Measurements from ENCODE around the gene TVP23A.
"Not testable (repeated sequence)": the region's sequence is repeated elsewhere in the genome, so short reads cannot be mapped to it uniquely, and the experiment has no call there.

Gene TVP23A

GRCh38 chr16:10741844-10742243, 76.8 kb downstream of the TVP23A start:
- Histone ChIP-seq H3K4me3 (ENCODE audit: low read length in 2 of 2) (no peak overlapping the region), H3K27me3 (ENCODE audit: control insufficient read depth in 2 of 2, insufficient read depth in 2 of 2, low read length in 2 of 2) (no peaks in the 10 kb centered on the region), H3K9me3 (ENCODE audit: control insufficient read depth in 2 of 2, low read length in 2 of 2) (no peaks in the 10 kb centered on the region), H3K9ac (ENCODE audit: low read depth in 1 of 2, low read length in 2 of 2) (no peak overlapping the region), H3K36me3 (ENCODE audit: control insufficient read depth in 2 of 2, insufficient read depth in 2 of 2, low read length in 2 of 2) (no peaks in the 10 kb centered on the region), H3K27ac (ENCODE audit: low read depth in 2 of 2, low read length in 2 of 2) (no peak overlapping the region), H3K4me1 (ENCODE audit: control insufficient read depth in 2 of 2, insufficient read depth in 2 of 2, low read length in 2 of 2) (peaks cover 16 to 17% of the 10 kb centered on the region in 2 donors)

- not testable (repeated sequence) for H3K36me3 ChIP-seq (ENCODE audit: control insufficient read depth in 2 of 2, insufficient read depth in 2 of 2, low read length in 2 of 2); H3K27me3 ChIP-seq (ENCODE audit: control insufficient read depth in 2 of 2, insufficient read depth in 2 of 2, low read length in 2 of 2); H3K9ac ChIP-seq (ENCODE audit: low read depth in 1 of 2, low read length in 2 of 2); H3K4me3 ChIP-seq (ENCODE audit: low read length in 2 of 2); H3K27ac ChIP-seq (ENCODE audit: low read depth in 2 of 2, low read length in 2 of 2); H3K9me3 ChIP-seq (ENCODE audit: control insufficient read depth in 2 of 2, low read length in 2 of 2)
- peaks cover 16 to 17% of the 10 kb centered on the region in 2 donors for H3K4me1 ChIP-seq (ENCODE audit: control insufficient read depth in 2 of 2, insufficient read depth in 2 of 2, low read length in 2 of 2)
Observed at GRCh38 chr16:10741249-10741648, 77.3 kb downstream of the TVP23A start.

DNA sequence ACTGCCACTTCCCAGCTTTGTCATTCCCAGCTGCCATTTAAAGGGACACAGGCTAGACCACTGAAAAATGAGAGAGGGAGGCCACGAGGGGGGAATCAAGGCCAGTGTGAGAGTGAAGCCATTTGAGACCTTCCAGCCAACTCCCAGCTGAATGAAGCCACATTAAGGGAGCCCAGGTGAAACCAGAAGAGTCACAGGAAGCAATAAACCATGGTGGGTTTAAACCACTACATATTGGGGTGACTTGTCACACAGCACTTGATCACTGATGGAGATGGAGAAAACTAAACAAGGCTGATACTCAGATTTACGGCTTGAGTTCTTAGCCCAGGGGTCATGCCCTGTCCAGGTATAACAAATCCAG, 77.8 kb downstream of the TVP23A start:
- no peak overlapping the region for H3K4me3 ChIP-seq (ENCODE audit: low read length in 2 of 2)
- no peaks in the 10 kb centered on the region for H3K9me3 ChIP-seq (ENCODE audit: control insufficient read depth in 2 of 2, low read length in 2 of 2)
- no peaks in the 10 kb centered on the region for H3K36me3 ChIP-seq (ENCODE audit: control insufficient read depth in 2 of 2, insufficient read depth in 2 of 2, low read length in 2 of 2)
- peaks cover 16 to 17% of the 10 kb centered on the region in 2 donors for H3K4me1 ChIP-seq (ENCODE audit: control insufficient read depth in 2 of 2, insufficient read depth in 2 of 2, low read length in 2 of 2)
- H3K27me3 ChIP-seq (ENCODE audit: control insufficient read depth in 2 of 2, insufficient read depth in 2 of 2, low read length in 2 of 2), result no peaks in the 10 kb centered on the region
- H3K27ac ChIP-seq (ENCODE audit: low read depth in 2 of 2, low read length in 2 of 2), result no peak overlapping the region
- no peak overlapping the region for H3K9ac ChIP-seq (ENCODE audit: low read depth in 1 of 2, low read length in 2 of 2)

- no peaks in the 10 kb centered on the region for H3K9me3 ChIP-seq (ENCODE audit: control insufficient read depth in 2 of 2, low read length in 2 of 2)
- H3K27ac ChIP-seq (ENCODE audit: low read depth in 2 of 2, low read length in 2 of 2), result no peak overlapping the region
- no peaks in the 10 kb centered on the region for H3K36me3 ChIP-seq (ENCODE audit: control insufficient read depth in 2 of 2, insufficient read depth in 2 of 2, low read length in 2 of 2)
- H3K27me3 ChIP-seq (ENCODE audit: control insufficient read depth in 2 of 2, insufficient read depth in 2 of 2, low read length in 2 of 2), result no peaks in the 10 kb centered on the region
- no peak overlapping the region for H3K9ac ChIP-seq (ENCODE audit: low read depth in 1 of 2, low read length in 2 of 2)
- H3K4me1 ChIP-seq (ENCODE audit: control insufficient read depth in 2 of 2, insufficient read depth in 2 of 2, low read length in 2 of 2), result peaks cover 14 to 16% of the 10 kb centered on the region in 2 donors
- H3K4me3 ChIP-seq (ENCODE audit: low read length in 2 of 2), result no peak overlapping the region
Observed at GRCh38 chr16:10740000-10740844, 78.4 kb downstream of the TVP23A start.

DNA sequence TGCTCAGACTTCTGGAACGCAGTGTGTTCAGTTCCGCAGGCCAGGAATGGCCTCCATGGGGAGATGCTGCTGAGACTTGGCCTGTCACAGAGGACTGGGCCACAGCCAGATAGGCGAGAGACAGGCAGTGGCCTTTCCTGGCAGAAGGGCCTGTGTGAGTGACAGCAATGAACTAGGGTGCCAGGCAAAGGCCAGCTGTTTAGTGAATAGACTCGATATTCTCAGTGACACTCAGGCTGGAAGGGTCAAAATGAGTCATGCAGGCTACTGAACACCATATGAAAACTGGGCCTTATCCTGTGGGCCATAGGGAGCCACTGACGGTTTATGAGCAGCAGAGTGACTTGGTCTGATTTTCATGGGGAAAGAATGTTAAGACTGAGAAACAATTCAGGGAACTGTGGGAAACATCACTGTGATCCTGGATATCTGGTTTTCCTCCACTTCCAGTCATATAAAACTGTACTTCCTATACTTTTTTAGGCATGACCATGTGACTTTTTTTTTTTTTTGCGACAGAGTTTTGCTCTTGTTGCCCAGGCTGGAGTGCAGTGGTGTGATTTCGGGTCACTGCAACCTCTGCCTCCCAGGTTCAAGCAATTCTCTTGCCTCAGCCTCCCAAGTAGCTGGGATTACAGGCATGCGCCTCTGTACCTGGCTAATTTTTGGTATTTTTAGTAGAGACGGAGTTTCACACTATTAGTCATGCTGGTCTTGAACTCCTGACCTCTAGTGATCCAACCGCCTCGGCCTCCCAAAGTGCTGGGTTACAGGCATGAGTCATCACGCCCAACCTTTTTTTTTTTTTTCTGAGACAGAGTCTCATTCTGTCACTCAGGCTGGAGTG, 80.1 kb downstream of the TVP23A start:
- Histone ChIP-seq H3K27ac (ENCODE audit: low read depth in 2 of 2, low read length in 2 of 2) (peak overlapping the region in 1 of 2 donors; percentile 31), H3K36me3 (ENCODE audit: control insufficient read depth in 2 of 2, insufficient read depth in 2 of 2, low read length in 2 of 2) (no peaks in the 10 kb centered on the region), H3K27me3 (ENCODE audit: control insufficient read depth in 2 of 2, insufficient read depth in 2 of 2, low read length in 2 of 2) (no peaks in the 10 kb centered on the region), H3K4me1 (ENCODE audit: control insufficient read depth in 2 of 2, insufficient read depth in 2 of 2, low read length in 2 of 2) (peaks cover 7 to 10% of the 10 kb centered on the region in 2 donors), H3K9me3 (ENCODE audit: control insufficient read depth in 2 of 2, low read length in 2 of 2) (no peaks in the 10 kb centered on the region), H3K9ac (ENCODE audit: low read depth in 1 of 2, low read length in 2 of 2) (no peak overlapping the region), H3K4me3 (ENCODE audit: low read length in 2 of 2) (no peak overlapping the region)

GRCh38 chr16:10737068-10737625, 81.4 kb downstream of the TVP23A start:
- Histone ChIP-seq H3K9ac (ENCODE audit: low read depth in 1 of 2, low read length in 2 of 2) (peak overlapping the region; percentile 34 to 63), H3K36me3 (ENCODE audit: control insufficient read depth in 2 of 2, insufficient read depth in 2 of 2, low read length in 2 of 2) (no peaks in the 10 kb centered on the region), H3K4me1 (ENCODE audit: control insufficient read depth in 2 of 2, insufficient read depth in 2 of 2, low read length in 2 of 2) (peaks cover 3 to 5% of the 10 kb centered on the region in 2 donors), H3K27ac (ENCODE audit: low read depth in 2 of 2, low read length in 2 of 2) (peak overlapping the region in 1 of 2 donors; percentile 2), H3K27me3 (ENCODE audit: control insufficient read depth in 2 of 2, insufficient read depth in 2 of 2, low read length in 2 of 2) (no peaks in the 10 kb centered on the region), H3K9me3 (ENCODE audit: control insufficient read depth in 2 of 2, low read length in 2 of 2) (no peaks in the 10 kb centered on the region), H3K4me3 (ENCODE audit: low read length in 2 of 2) (peak overlapping the region; percentile 70 to 71)

GRCh38 chr16:10731790-10732189, 86.8 kb downstream of the TVP23A start:
- no peak overlapping the region for H3K9ac ChIP-seq (ENCODE audit: low read depth in 1 of 2, low read length in 2 of 2)
- no peaks in the 10 kb centered on the region for H3K9me3 ChIP-seq (ENCODE audit: control insufficient read depth in 2 of 2, low read length in 2 of 2)
- H3K27ac ChIP-seq (ENCODE audit: low read depth in 2 of 2, low read length in 2 of 2), result no peak overlapping the region
- no peaks in the 10 kb centered on the region for H3K36me3 ChIP-seq (ENCODE audit: control insufficient read depth in 2 of 2, insufficient read depth in 2 of 2, low read length in 2 of 2)
- H3K4me1 ChIP-seq (ENCODE audit: control insufficient read depth in 2 of 2, insufficient read depth in 2 of 2, low read length in 2 of 2), result no peaks in the 10 kb centered on the region
- H3K4me3 ChIP-seq (ENCODE audit: low read length in 2 of 2), result no peak overlapping the region
- no peaks in the 10 kb centered on the region for H3K27me3 ChIP-seq (ENCODE audit: control insufficient read depth in 2 of 2, insufficient read depth in 2 of 2, low read length in 2 of 2)

DNA sequence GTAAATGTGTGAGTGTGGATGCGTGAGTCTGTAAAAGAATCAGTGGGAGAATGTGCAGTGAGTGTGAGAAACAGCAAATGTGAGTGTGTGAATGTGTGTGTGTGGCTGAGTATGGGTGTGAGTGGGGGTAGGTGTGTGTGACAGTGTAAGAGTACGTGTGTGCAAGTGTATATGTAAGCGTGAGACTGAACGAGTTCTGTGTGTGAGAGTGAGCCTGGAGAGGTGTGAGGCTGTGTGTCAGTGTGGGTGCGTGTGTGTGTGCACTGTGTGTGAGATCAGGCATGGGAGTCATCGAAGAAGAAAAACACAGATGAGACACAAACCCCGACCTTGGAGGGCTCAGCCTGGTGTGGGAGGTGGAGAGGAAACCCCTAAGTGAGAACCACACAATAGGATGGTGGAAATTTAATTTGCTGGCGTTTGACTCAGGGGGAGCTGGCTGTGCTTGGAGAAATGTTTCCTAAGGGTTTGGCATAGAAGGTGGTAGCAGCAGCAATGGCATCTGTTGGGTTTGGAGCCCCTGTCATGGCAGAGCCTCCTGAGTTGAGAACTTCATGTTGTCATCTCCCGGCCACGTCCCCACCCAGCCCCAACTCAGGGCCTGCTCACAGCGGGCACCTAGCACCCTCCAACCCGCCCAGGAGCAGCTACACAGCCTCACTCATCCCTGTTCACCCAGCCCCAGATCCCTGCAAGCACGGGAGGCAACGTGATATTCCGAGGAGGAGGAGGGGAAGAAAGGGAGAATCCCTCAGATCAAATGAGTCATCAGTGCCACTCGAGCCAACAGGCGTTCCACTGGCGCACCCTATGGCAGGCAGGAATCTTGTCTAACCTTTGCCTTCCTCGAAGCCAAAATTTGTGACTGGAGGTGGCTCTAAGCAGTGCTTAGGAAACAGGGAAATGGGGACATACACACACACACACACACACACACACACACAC, 89.2 kb downstream of the TVP23A start:
- H3K27ac ChIP-seq (ENCODE audit: low read depth in 2 of 2, low read length in 2 of 2), result no peak overlapping the region
- H3K9ac ChIP-seq (ENCODE audit: low read depth in 1 of 2, low read length in 2 of 2), result no peak overlapping the region
- no peaks in the 10 kb centered on the region for H3K27me3 ChIP-seq (ENCODE audit: control insufficient read depth in 2 of 2, insufficient read depth in 2 of 2, low read length in 2 of 2)

DNA sequence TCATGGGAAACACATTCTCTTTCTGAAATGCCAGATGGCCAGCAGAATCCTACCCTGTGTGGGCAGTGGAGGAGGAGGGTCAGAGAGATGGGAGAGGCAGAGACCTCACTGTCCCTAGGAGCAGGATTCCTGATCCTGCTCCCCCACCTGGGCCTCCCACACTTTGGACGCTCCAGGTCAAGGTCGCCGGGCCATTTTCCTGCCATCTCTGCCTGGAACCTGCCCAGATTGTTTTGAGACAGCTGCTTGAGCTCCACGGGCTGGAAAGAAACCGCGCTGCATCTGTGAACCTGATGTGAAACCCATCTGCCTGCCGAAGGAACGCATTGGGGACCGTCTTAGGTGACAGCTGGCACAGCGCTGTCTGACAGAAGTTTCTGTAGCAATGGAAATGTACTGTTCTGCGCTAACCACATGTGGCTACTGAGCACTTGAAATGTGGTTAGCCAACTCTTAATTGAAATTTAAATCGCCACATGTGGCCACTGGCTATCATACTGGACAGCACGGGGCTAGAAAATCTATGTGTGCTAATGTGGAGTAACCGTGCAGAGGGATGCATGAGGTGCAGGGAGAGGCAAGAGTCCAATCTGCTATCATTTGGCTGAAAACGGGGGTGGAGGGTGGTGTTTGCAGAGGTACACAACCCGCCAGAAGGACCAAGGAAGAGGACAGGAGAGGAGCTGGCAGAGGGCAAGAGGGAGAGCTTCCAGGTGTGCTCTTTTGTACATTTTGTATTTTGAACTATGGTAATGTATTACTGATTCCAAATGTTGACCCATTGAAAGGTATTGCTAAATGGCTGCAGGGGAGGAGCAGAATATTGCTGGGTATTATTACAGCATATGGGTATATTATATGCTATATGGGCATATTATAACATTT, 90.3 kb downstream of the TVP23A start:
- Histone ChIP-seq H3K4me1 (ENCODE audit: control insufficient read depth in 2 of 2, insufficient read depth in 2 of 2, low read length in 2 of 2) (no peaks in the 10 kb centered on the region), H3K36me3 (ENCODE audit: control insufficient read depth in 2 of 2, insufficient read depth in 2 of 2, low read length in 2 of 2) (no peaks in the 10 kb centered on the region), H3K9ac (ENCODE audit: low read depth in 1 of 2, low read length in 2 of 2) (no peak overlapping the region), H3K27me3 (ENCODE audit: control insufficient read depth in 2 of 2, insufficient read depth in 2 of 2, low read length in 2 of 2) (no peaks in the 10 kb centered on the region), H3K9me3 (ENCODE audit: control insufficient read depth in 2 of 2, low read length in 2 of 2) (no peaks in the 10 kb centered on the region), H3K27ac (ENCODE audit: low read depth in 2 of 2, low read length in 2 of 2) (no peak overlapping the region), H3K4me3 (ENCODE audit: low read length in 2 of 2) (no peak overlapping the region)

More for the DNA sequence above, 89.2 kb downstream of the TVP23A start:
- Histone ChIP-seq H3K9me3 (ENCODE audit: control insufficient read depth in 2 of 2, low read length in 2 of 2) (no peaks in the 10 kb centered on the region), H3K36me3 (ENCODE audit: control insufficient read depth in 2 of 2, insufficient read depth in 2 of 2, low read length in 2 of 2) (no peaks in the 10 kb centered on the region), H3K4me3 (ENCODE audit: low read length in 2 of 2) (no peak overlapping the region), H3K4me1 (ENCODE audit: control insufficient read depth in 2 of 2, insufficient read depth in 2 of 2, low read length in 2 of 2) (no peaks in the 10 kb centered on the region)

All from mucosa of rectum (tissue), 2 donors.